Measurements from ENCODE around the gene PSMF1. TPM values are rescaled to one million over a fixed set of nuclear protein-coding genes. Genes with fewer than 3 reads are reported as not detected.

Gene PSMF1
- total RNA-seq, 1 experiment from 2014 or later, result 153 TPM

DNA sequence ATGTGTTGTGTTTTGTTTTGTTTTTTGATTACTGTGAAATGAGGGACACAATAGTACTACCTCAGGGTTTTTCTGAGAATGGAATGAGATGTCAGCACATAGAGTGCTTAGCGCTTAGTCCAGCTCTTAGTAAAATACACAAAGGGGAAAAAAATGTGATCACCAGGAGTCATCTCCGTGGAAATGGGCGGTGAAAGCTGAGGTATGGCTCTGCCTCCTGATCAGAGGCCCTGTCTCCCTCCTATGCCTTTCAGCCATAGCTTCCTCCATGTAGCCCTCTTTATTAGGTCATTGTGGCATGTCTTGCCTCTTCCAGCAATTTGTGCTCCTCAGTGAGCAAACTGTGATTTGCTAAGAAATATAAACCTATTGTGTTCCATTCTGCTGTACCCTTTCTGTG lies 13.0 kb downstream of the PSMF1 start:
- no peaks in the 10 kb centered on the region for H3K27me3 ChIP-seq (ENCODE audit: insufficient read depth, low read length)
- TF ChIP-seq RAD21 (IDR thresholded peaks at IDR 0.05; ENCODE audit: low read depth) (no peak), EZH2 (IDR thresholded peaks at IDR 0.05) (no peak), ZNF274 (IDR thresholded peaks at IDR 0.05; ENCODE audit: low read depth, low read length) (no peak), EZH2phosphoT487 (IDR thresholded peaks at IDR 0.05; ENCODE audit: borderline replicate concordance) (no peak), ZFX (IDR thresholded peaks at IDR 0.05) (no peak)
- TF ChIP-seq, protein P1, sequence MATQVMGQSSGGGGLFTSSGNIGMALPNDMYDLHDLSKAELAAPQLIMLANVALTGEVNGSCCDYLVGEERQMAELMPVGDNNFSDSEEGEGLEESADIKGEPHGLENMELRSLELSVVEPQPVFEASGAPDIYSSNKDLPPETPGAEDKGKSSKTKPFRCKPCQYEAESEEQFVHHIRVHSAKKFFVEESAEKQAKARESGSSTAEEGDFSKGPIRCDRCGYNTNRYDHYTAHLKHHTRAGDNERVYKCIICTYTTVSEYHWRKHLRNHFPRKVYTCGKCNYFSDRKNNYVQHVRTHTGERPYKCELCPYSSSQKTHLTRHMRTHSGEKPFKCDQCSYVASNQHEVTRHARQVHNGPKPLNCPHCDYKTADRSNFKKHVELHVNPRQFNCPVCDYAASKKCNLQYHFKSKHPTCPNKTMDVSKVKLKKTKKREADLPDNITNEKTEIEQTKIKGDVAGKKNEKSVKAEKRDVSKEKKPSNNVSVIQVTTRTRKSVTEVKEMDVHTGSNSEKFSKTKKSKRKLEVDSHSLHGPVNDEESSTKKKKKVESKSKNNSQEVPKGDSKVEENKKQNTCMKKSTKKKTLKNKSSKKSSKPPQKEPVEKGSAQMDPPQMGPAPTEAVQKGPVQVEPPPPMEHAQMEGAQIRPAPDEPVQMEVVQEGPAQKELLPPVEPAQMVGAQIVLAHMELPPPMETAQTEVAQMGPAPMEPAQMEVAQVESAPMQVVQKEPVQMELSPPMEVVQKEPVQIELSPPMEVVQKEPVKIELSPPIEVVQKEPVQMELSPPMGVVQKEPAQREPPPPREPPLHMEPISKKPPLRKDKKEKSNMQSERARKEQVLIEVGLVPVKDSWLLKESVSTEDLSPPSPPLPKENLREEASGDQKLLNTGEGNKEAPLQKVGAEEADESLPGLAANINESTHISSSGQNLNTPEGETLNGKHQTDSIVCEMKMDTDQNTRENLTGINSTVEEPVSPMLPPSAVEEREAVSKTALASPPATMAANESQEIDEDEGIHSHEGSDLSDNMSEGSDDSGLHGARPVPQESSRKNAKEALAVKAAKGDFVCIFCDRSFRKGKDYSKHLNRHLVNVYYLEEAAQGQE (IDR thresholded peaks at IDR 0.05; ENCODE audit: low read depth), result no peak
- H3K9me3 ChIP-seq (ENCODE audit: control insufficient read depth in 1 of 2, insufficient read depth in 1 of 2, low read depth in 1 of 2, low read length in 2 of 2), result no peaks in the 10 kb centered on the region
- H3K27ac ChIP-seq (ENCODE audit: low read depth, low read length), result no peak overlapping the region
- H4K20me1 ChIP-seq (ENCODE audit: insufficient read depth), result peaks cover 10% of the 10 kb centered on the region; the same call in 1 of the 2 replicates
- ChIA-PET POLR2A (no interaction called here), CTCF (interaction anchor here (2.2 kb wide), 1 partner anchor 23 kb away, joined by 6 read pairs; no protein-coding TSS in a partner anchor), RAD21 (ENCODE audit: low non-redundant PET in 1 of 2, low total read pairs in 2 of 2, uncharacterized antibody in 2 of 2, unreplicated experiment in 2 of 2) (no interaction called here)
- no peak overlapping the region for H3K9ac ChIP-seq (ENCODE audit: low read length)
- ATAC-seq, result no peak
- H2AFZ ChIP-seq (ENCODE audit: low read depth, low read length, poor library complexity, severe bottlenecking), result no peak overlapping the region
- DNase-seq (ENCODE audit: low read depth, low spot score), result no peak
- H3K79me2 ChIP-seq (ENCODE audit: insufficient read depth, low read length), result peaks cover 65% of the 10 kb centered on the region
- no TSS peak for BruUV-seq (replicated peaks)
- no peaks in the 10 kb centered on the region for H3K4me1 ChIP-seq (ENCODE audit: control insufficient read depth in 1 of 2, insufficient read depth in 2 of 2, low read length in 2 of 2)
- H3K36me3 ChIP-seq (ENCODE audit: control insufficient read depth in 1 of 2, insufficient read depth in 2 of 2, low read length in 2 of 2), result peaks cover 57 to 65% of the 10 kb centered on the region in 2 experiments
- H3K4me3 ChIP-seq (replicated peaks in 1 of 2; ENCODE audit: low read depth in 1 of 2, low read length in 2 of 2), result no peak overlapping the region
- no peaks in the 10 kb centered on the region for H3K9me2 ChIP-seq (ENCODE audit: insufficient read depth)
- intact Hi-C loops (cut with micrococcal nuclease), result no loop called here
- H3K4me2 ChIP-seq (ENCODE audit: low read length), result no peak overlapping the region

DNA sequence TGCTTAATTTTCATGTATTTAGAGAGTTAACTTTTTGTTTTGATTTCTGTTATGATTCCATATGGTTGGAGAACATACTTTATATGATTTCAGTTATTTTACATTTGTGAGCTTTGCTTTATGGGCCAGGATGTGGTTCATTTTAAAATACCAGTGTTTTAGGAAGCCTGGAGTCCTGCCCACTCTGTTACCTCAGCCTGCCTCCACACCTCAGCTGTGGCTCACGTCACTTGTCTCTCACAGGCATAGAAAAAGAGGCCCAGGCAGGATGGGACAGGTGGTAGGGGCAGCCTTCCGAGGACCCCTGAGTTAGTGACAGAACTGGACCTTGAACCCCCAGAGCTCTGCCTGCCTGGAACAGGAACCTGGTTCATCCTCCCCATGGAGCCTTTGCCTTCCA lies 16.0 kb downstream of the PSMF1 start:
- TF ChIP-seq CBX3 (IDR thresholded peaks at IDR 0.05; ENCODE audit: low read depth) (no peak), YY1 (IDR thresholded peaks at IDR 0.05; ENCODE audit: extremely low read depth, insufficient replicate concordance, low read depth, low read length) (no peak), EGR1 (IDR thresholded peaks at IDR 0.05; ENCODE audit: low read depth) (no peak), SRF (IDR thresholded peaks at IDR 0.05; ENCODE audit: low read depth) (no peak), SIN3A (IDR thresholded peaks at IDR 0.05; ENCODE audit: low read depth) (no peak)
- TF ChIP-seq, protein P2, sequence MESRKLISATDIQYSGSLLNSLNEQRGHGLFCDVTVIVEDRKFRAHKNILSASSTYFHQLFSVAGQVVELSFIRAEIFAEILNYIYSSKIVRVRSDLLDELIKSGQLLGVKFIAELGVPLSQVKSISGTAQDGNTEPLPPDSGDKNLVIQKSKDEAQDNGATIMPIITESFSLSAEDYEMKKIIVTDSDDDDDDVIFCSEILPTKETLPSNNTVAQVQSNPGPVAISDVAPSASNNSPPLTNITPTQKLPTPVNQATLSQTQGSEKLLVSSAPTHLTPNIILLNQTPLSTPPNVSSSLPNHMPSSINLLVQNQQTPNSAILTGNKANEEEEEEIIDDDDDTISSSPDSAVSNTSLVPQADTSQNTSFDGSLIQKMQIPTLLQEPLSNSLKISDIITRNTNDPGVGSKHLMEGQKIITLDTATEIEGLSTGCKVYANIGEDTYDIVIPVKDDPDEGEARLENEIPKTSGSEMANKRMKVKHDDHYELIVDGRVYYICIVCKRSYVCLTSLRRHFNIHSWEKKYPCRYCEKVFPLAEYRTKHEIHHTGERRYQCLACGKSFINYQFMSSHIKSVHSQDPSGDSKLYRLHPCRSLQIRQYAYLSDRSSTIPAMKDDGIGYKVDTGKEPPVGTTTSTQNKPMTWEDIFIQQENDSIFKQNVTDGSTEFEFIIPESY (IDR thresholded peaks at IDR 0.05; ENCODE audit: extremely low read depth, insufficient replicate concordance, low read length), result no peak
- no peaks in the 10 kb centered on the region for H3K27me3 ChIP-seq (ENCODE audit: insufficient read depth, low read length)
- no peak overlapping the region for H3K27ac ChIP-seq (ENCODE audit: low read depth, low read length)
- no peak overlapping the region for H3K9ac ChIP-seq (ENCODE audit: low read length)
- H2AFZ ChIP-seq (ENCODE audit: low read depth, low read length, poor library complexity, severe bottlenecking), result no peak overlapping the region
- H3K9me2 ChIP-seq (ENCODE audit: insufficient read depth), result no peaks in the 10 kb centered on the region
- ATAC-seq (no peak), DNase-seq (ENCODE audit: low read depth, low spot score) (no peak)
- H3K4me1 ChIP-seq (ENCODE audit: control insufficient read depth in 1 of 2, insufficient read depth in 2 of 2, low read length in 2 of 2), result no peaks in the 10 kb centered on the region
- ChIA-PET CTCF (no interaction called here), RAD21 (ENCODE audit: low non-redundant PET in 1 of 2, low total read pairs in 2 of 2, uncharacterized antibody in 2 of 2, unreplicated experiment in 2 of 2) (no interaction called here), POLR2A (no interaction called here)
- intact Hi-C loops (cut with micrococcal nuclease), result no loop called here
- peaks cover 52 to 68% of the 10 kb centered on the region in 2 experiments for H3K36me3 ChIP-seq (ENCODE audit: control insufficient read depth in 1 of 2, insufficient read depth in 2 of 2, low read length in 2 of 2)
- H3K79me2 ChIP-seq (ENCODE audit: insufficient read depth, low read length), result peaks cover 73% of the 10 kb centered on the region
- no TSS peak for BruUV-seq (replicated peaks)
- H3K4me2 ChIP-seq (ENCODE audit: low read length), result no peak overlapping the region
- H4K20me1 ChIP-seq (ENCODE audit: insufficient read depth), result peaks cover 10% of the 10 kb centered on the region; the same call in 1 of the 2 replicates
- no peak overlapping the region for H3K4me3 ChIP-seq (replicated peaks in 1 of 2; ENCODE audit: low read depth in 1 of 2, low read length in 2 of 2)
- H3K9me3 ChIP-seq (ENCODE audit: control insufficient read depth in 1 of 2, insufficient read depth in 1 of 2, low read depth in 1 of 2, low read length in 2 of 2), result no peaks in the 10 kb centered on the region
